HepG2 (cell line): Measurements from ENCODE around the gene ADAMTS13. TPM values are rescaled to one million over a fixed set of nuclear protein-coding genes. Genes with fewer than 3 reads are reported as not detected.
A peak's percentile ranks its signal among the peaks of the same experiment; 100 is the strongest.

Experiments used
- ARID2 ChIP-seq: sonication (generic); formaldehyde crosslinking; IDR thresholded peaks from 2 replicates; pipeline ENCODE4 v1.8.1; 2022; ENCODE audit warnings: mild to moderate bottlenecking, missing genetic modification reagents, borderline replicate concordance
- BHLHE40 ChIP-seq: IDR thresholded peaks from 2 replicates; pipeline ENCODE4 v1.6.1; 2011; ENCODE audit warnings: low read length, improper control_type of control experiment
- ELF1 ChIP-seq: sonication (generic); formaldehyde crosslinking; IDR thresholded peaks from 2 replicates; pipeline ENCODE4 v1.4.0; 2020; ENCODE audit warnings: missing genetic modification reagents
- ESRRA ChIP-seq: sonication (generic); formaldehyde crosslinking; IDR thresholded peaks from 2 replicates; pipeline ENCODE4 v1.5.1; 2020; ENCODE audit warnings: mild to moderate bottlenecking, low read depth, missing genetic modification reagents
- FOXA1 ChIP-seq, 2 experiments: fragments of 450-650 bp in 1 of 2; sonication (generic) in 1 of 2; formaldehyde crosslinking in 1 of 2; IDR thresholded peaks; 2 replicates each; pipeline versions ENCODE4 v1.4.0 to v1.6.1; 2016 to 2020; ENCODE audit warnings: missing genetic modification reagents in 1 of 2
- HMG20B ChIP-seq: conservative IDR thresholded peaks from 2 replicates; pipeline ENCODE4 v1.6.1; 2016; ENCODE audit warnings: missing genetic modification reagents, missing compliant biosample characterization
- IKZF4 ChIP-seq: sonication (generic); formaldehyde crosslinking; IDR thresholded peaks from 2 replicates; pipeline ENCODE4 v1.5.1; 2020; ENCODE audit warnings: borderline replicate concordance, mild to moderate bottlenecking, low read depth, missing genetic modification reagents; ENCODE audit errors: not compliant biosample characterization
- KAT7 ChIP-seq: IDR thresholded peaks from 2 replicates; pipeline ENCODE4 v1.6.1; 2018; ENCODE audit warnings: borderline replicate concordance, missing compliant biosample characterization
- PHF5A ChIP-seq: IDR thresholded peaks from one replicate; pipeline ENCODE4 v1.6.1; 2018; ENCODE audit warnings: low read depth, missing genetic modification reagents; ENCODE audit not compliant: unreplicated experiment
- RXRA ChIP-seq: sonication (generic); formaldehyde crosslinking; IDR thresholded peaks from 2 replicates; pipeline ENCODE4 v1.5.1; 2020; ENCODE audit warnings: missing genetic modification reagents
- ZFP36L1 ChIP-seq: sonication (generic); formaldehyde crosslinking; IDR thresholded peaks from 2 replicates; pipeline ENCODE4 v1.8.0; 2022; ENCODE audit warnings: mild to moderate bottlenecking, missing genetic modification reagents, moderate library complexity
- ZNF101 ChIP-seq: sonication (generic); formaldehyde crosslinking; IDR thresholded peaks from 2 replicates; pipeline ENCODE4 v1.4.0; 2020; ENCODE audit warnings: mild to moderate bottlenecking, low read depth, missing genetic modification reagents, borderline replicate concordance
- ZNF230 ChIP-seq: sonication (generic); formaldehyde crosslinking; IDR thresholded peaks from 2 replicates; pipeline ENCODE4 v1.4.0; 2020; ENCODE audit warnings: mild to moderate bottlenecking, missing genetic modification reagents
- ZNF354B ChIP-seq: sonication (generic); formaldehyde crosslinking; IDR thresholded peaks from 2 replicates; pipeline ENCODE4 v1.8.0; 2022; ENCODE audit warnings: mild to moderate bottlenecking, missing genetic modification reagents
- polyA plus RNA-seq, 8 experiments: library from polyadenylated mRNA; depleted of rRNA in 3 of 8; stranded (reverse) in 7 of 8; unstranded in 1 of 8; fragments of >200 nt; fragmentation: Illumina TruSeq in 4 of 8; extraction: Trizol in 4 of 8; gene quantifications; 2 replicates each; pipeline versions ENCODE4 v1.2.1 to v1.2.3, GENCODE V29; 2011 to 2016; ENCODE audit warnings: low read depth in 4 of 8, missing spikeins in 1 of 8, mixed read lengths in 1 of 8; ENCODE audit not compliant: insufficient read depth in 1 of 8
- total RNA-seq, 5 experiments: library from RNA; depleted of rRNA; stranded (reverse); fragments of >200 nt; fragmentation: Illumina TruSeq; extraction: Trizol; gene quantifications; 2 replicates each; pipeline ENCODE4 v1.2.3, GENCODE V29; 2016; ENCODE audit warnings: low read depth in 1 of 5
- TF ChIP-seq, protein P1 (sequence below): sonication (generic); formaldehyde crosslinking; IDR thresholded peaks from 2 replicates; pipeline ENCODE4 v1.5.1; 2020; ENCODE audit warnings: mild to moderate bottlenecking, missing genetic modification reagents, borderline replicate concordance
- TF ChIP-seq, protein P2 (sequence below): sonication (generic); formaldehyde crosslinking; IDR thresholded peaks from 2 replicates; pipeline ENCODE4 v1.9.0; 2021; ENCODE audit warnings: missing genetic modification reagents, mild to moderate bottlenecking, borderline replicate concordance
- TF ChIP-seq, protein P3 (sequence below): sonication (generic); formaldehyde crosslinking; IDR thresholded peaks from 2 replicates; pipeline ENCODE4 v1.4.0; 2020; ENCODE audit warnings: missing genetic modification reagents, borderline replicate concordance

ADAMTS13 gene
- total and polyA plus RNA-seq, 2 of the 13 experiments (the other 11 are each of a cell fraction or from before 2014, with no cell fraction given): 0.91 to 4.5 TPM

DNA sequence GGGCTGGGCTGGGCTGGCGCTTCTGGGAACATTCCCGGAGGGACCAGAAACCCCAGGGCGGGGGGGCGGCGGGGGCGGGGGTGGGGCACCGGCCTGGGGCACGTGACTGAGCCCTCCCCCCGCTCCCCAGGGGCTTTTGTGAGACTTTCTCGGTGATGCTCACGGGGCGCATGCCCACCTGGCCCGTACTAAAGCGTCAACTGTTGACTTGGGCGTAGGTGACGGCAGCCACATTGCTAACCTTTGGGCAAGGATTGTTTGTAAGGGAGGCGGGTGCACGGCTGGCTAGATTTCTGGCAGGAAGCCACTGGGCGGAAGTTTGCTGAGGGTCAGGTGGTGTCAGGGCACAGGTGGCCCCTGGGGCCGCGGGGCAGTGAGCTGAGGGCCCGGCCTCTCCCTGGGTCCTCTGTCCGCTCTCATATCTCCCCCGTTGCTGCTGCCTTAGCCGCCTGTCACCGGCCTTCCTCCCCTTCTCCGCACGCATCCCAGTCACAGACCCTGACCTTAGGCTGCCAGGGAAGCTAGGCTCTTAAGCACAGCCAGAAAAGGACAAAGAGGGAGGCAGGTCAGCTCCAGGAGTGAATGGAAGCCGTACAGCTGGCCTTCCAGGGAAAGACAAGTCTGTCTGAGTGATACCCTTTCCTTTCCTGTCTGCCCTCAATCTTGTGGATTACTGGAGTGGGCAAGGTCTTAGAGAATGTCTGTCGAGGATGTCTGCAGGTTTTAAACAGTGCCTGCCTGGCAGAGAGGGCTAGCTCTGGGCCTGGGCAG, 38.4 kb downstream of the ADAMTS13 start (continued):
- TF ChIP-seq, protein P1, sequence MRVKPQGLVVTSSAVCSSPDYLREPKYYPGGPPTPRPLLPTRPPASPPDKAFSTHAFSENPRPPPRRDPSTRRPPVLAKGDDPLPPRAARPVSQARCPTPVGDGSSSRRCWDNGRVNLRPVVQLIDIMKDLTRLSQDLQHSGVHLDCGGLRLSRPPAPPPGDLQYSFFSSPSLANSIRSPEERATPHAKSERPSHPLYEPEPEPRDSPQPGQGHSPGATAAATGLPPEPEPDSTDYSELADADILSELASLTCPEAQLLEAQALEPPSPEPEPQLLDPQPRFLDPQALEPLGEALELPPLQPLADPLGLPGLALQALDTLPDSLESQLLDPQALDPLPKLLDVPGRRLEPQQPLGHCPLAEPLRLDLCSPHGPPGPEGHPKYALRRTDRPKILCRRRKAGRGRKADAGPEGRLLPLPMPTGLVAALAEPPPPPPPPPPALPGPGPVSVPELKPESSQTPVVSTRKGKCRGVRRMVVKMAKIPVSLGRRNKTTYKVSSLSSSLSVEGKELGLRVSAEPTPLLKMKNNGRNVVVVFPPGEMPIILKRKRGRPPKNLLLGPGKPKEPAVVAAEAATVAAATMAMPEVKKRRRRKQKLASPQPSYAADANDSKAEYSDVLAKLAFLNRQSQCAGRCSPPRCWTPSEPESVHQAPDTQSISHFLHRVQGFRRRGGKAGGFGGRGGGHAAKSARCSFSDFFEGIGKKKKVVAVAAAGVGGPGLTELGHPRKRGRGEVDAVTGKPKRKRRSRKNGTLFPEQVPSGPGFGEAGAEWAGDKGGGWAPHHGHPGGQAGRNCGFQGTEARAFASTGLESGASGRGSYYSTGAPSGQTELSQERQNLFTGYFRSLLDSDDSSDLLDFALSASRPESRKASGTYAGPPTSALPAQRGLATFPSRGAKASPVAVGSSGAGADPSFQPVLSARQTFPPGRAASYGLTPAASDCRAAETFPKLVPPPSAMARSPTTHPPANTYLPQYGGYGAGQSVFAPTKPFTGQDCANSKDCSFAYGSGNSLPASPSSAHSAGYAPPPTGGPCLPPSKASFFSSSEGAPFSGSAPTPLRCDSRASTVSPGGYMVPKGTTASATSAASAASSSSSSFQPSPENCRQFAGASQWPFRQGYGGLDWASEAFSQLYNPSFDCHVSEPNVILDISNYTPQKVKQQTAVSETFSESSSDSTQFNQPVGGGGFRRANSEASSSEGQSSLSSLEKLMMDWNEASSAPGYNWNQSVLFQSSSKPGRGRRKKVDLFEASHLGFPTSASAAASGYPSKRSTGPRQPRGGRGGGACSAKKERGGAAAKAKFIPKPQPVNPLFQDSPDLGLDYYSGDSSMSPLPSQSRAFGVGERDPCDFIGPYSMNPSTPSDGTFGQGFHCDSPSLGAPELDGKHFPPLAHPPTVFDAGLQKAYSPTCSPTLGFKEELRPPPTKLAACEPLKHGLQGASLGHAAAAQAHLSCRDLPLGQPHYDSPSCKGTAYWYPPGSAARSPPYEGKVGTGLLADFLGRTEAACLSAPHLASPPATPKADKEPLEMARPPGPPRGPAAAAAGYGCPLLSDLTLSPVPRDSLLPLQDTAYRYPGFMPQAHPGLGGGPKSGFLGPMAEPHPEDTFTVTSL (CRISPR knock-in tag): no peak
- no peak for TF ChIP-seq ZNF101 (CRISPR knock-in tag)
- TF ChIP-seq BHLHE40: peak; percentile 90
- TF ChIP-seq, protein P2, sequence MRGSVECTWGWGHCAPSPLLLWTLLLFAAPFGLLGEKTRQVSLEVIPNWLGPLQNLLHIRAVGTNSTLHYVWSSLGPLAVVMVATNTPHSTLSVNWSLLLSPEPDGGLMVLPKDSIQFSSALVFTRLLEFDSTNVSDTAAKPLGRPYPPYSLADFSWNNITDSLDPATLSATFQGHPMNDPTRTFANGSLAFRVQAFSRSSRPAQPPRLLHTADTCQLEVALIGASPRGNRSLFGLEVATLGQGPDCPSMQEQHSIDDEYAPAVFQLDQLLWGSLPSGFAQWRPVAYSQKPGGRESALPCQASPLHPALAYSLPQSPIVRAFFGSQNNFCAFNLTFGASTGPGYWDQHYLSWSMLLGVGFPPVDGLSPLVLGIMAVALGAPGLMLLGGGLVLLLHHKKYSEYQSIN: no peak
- 0 out of 2 replicates have a peak, but pooled peaks have one; percentile 32 for TF ChIP-seq ZFP36L1
- TF ChIP-seq, protein P3, sequence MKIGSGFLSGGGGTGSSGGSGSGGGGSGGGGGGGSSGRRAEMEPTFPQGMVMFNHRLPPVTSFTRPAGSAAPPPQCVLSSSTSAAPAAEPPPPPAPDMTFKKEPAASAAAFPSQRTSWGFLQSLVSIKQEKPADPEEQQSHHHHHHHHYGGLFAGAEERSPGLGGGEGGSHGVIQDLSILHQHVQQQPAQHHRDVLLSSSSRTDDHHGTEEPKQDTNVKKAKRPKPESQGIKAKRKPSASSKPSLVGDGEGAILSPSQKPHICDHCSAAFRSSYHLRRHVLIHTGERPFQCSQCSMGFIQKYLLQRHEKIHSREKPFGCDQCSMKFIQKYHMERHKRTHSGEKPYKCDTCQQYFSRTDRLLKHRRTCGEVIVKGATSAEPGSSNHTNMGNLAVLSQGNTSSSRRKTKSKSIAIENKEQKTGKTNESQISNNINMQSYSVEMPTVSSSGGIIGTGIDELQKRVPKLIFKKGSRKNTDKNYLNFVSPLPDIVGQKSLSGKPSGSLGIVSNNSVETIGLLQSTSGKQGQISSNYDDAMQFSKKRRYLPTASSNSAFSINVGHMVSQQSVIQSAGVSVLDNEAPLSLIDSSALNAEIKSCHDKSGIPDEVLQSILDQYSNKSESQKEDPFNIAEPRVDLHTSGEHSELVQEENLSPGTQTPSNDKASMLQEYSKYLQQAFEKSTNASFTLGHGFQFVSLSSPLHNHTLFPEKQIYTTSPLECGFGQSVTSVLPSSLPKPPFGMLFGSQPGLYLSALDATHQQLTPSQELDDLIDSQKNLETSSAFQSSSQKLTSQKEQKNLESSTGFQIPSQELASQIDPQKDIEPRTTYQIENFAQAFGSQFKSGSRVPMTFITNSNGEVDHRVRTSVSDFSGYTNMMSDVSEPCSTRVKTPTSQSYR: no peak
- 0 out of 2 replicates have a peak, but pooled peaks have one; percentile 13 for TF ChIP-seq HMG20B (CRISPR knock-in tag)
- peak; percentile 34; the same call in 1 of the 2 replicates for TF ChIP-seq ZNF354B (CRISPR knock-in tag)
- TF ChIP-seq PHF5A (CRISPR knock-in tag): no peak
- no peak for TF ChIP-seq FOXA1 (IDR thresholded peaks at IDR 0.05)
- TF ChIP-seq FOXA1 (CRISPR knock-in tag; IDR thresholded peaks at IDR 0.05): peak; percentile 86
- TF ChIP-seq KAT7 (CRISPR knock-in tag): no peak
- TF ChIP-seq ELF1 (CRISPR knock-in tag): peak; percentile 75
- TF ChIP-seq RXRA (CRISPR knock-in tag): peak; percentile 88
- 0 out of 2 replicates have a peak, but pooled peaks have one; percentile 22 for TF ChIP-seq ESRRA
- no peak for TF ChIP-seq IKZF4
- 0 out of 2 replicates have a peak, but pooled peaks have one; percentile 28 for TF ChIP-seq ZNF230
- peak; percentile 72; the same call in 1 of the 2 replicates for TF ChIP-seq ARID2 (CRISPR knock-in tag)
